Right lobe of liver (tissue), 6 donors: ENCODE results near the gene GPSM3. TPM values are rescaled to one million over a fixed set of nuclear protein-coding genes. Genes with fewer than 3 reads are reported as not detected.

Source experiments
- ATAC-seq, 4 donors: fragments of 200-7000 bp; cut with Tn5 transposase; one replicate each; pipeline ENCODE4 v1.9.1; 2020; ENCODE audit warnings: mild to moderate bottlenecking in 4 of 4, moderate library complexity in 4 of 4
- DNase-seq, 3 donors: peaks; one replicate each; pipeline ENCODE4 v3.0.0-alpha.2; 2020
- H3K27ac ChIP-seq, 3 donors: fragments of 200-600 bp; one replicate each; pipeline ENCODE4 v1.8.0; 2022
- H3K27me3 ChIP-seq, 2 donors: fragments of 200-600 bp; one replicate each; pipeline ENCODE4 v1.8.0; 2022
- H3K36me3 ChIP-seq, 4 donors: fragments of 200-600 bp; sonication (generic) in 1 of 4; one replicate each; pipeline versions ENCODE4 v1.5.1 to v1.8.0; 2017 to 2022; ENCODE audit warnings: control low read depth in 1 of 4
- H3K4me1 ChIP-seq, 4 donors: fragments of 200-600 bp; sonication (generic) in 1 of 4; one replicate each; pipeline versions ENCODE4 v1.5.1 to v1.8.0; 2017 to 2022; ENCODE audit warnings: control low read depth in 1 of 4
- H3K4me3 ChIP-seq, 3 donors: fragments of 200-600 bp; one replicate each; pipeline ENCODE4 v1.8.0; 2022
- H3K9me3 ChIP-seq, 4 donors: fragments of 200-600 bp; sonication (generic) in 1 of 4; one replicate each; pipeline versions ENCODE4 v1.5.1 to v1.8.0; 2017 to 2022; ENCODE audit warnings: control low read depth in 1 of 4
- POLR2A ChIP-seq: fragments of 450-650 bp; IDR thresholded peaks from one replicate; pipeline ENCODE4 v1.6.1; 2017; ENCODE audit warnings: antibody characterized with exemption, mild to moderate bottlenecking
- WGBS: methylation state at CpG from one replicate; pipeline ENCODE4 v1.1.6; 2018; ENCODE audit warnings: low coverage, low lambda C conversion rate; ENCODE audit not compliant: insufficient coverage; ENCODE audit errors: missing lambda C conversion rate; 5-methylcytosine and 5-hydroxymethylcytosine counted together
- intact Hi-C, 2 donors: fragments of 100-400 bp; cut with DNase I; formaldehyde crosslinking; loops; one replicate each; pipeline versions ENCODE4 v1.11.2 to v1.14.1; 2022
- total RNA-seq, 6 experiments: library from RNA; depleted of rRNA in 2 of 6; stranded (reverse); fragments of >200 nt in 2 of 6; fragmentation: NEBNext Ultra II Directional in 3 of 6; extraction: Animal tissue kit (Norgen Biotek cat#: 25700) in 3 of 6; gene quantifications; one replicate each; pipeline versions ENCODE4 v1.1.0 to v1.2.4, GENCODE V29; 2016 to 2023
- TF ChIP-seq, protein P1 (sequence below), 4 donors: fragments of 200-600 bp in 3 of 4; fragments of 450-650 bp in 1 of 4; IDR thresholded peaks; one replicate each; pipeline versions ENCODE4 v1.5.1 to v1.8.0; 2016 to 2022; ENCODE audit warnings: antibody characterized with exemption in 4 of 4, mild to moderate bottlenecking in 2 of 4
- donor health status: DM: no; HTN: yes; CAD: no.
- donor health status: DM: no; HTN: no; CAD: no.
- donor health status: DM: no; HTN: no; CAD: no.
- donor health status: DM: no; HTN: yes; CAD: no.
- donor health status: DM: no; HTN: yes; CAD: no.

GPSM3 gene
- total RNA-seq, 6 experiments from 2014 or later, result 3.7 to 9.2 (median 5.7) TPM

- WGBS, result 57% methylated on average over 2 of the region's 6 CpGs
- H3K4me1 ChIP-seq, result peaks cover 0 to 5% (median 0%) of the 10 kb centered on the region in 4 donors
- H3K27ac ChIP-seq, result peak within 1 kb of the TSS in 1 of 3 donors; percentile 33
- H3K4me3 ChIP-seq, result no peak within 1 kb of the TSS
- intact Hi-C loops, result no loop called here
- H3K36me3 ChIP-seq, result peaks cover 0 to 7% (median 0%) of the 10 kb centered on the region in 4 donors
- no peaks in the 10 kb centered on the region for H3K27me3 ChIP-seq
- TF ChIP-seq, protein P1, sequence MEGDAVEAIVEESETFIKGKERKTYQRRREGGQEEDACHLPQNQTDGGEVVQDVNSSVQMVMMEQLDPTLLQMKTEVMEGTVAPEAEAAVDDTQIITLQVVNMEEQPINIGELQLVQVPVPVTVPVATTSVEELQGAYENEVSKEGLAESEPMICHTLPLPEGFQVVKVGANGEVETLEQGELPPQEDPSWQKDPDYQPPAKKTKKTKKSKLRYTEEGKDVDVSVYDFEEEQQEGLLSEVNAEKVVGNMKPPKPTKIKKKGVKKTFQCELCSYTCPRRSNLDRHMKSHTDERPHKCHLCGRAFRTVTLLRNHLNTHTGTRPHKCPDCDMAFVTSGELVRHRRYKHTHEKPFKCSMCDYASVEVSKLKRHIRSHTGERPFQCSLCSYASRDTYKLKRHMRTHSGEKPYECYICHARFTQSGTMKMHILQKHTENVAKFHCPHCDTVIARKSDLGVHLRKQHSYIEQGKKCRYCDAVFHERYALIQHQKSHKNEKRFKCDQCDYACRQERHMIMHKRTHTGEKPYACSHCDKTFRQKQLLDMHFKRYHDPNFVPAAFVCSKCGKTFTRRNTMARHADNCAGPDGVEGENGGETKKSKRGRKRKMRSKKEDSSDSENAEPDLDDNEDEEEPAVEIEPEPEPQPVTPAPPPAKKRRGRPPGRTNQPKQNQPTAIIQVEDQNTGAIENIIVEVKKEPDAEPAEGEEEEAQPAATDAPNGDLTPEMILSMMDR (IDR thresholded peaks at IDR 0.05), result no peak
- TF ChIP-seq POLR2A, result no peak
- ATAC-seq, result no peak
- H3K9me3 ChIP-seq, result no peaks in the 10 kb centered on the region
- DNase-seq, result no peak
Observed at GRCh38 chr6:32184084-32184640, 8.3 kb downstream of the GPSM3 start, which contains the start of gene AGER. Gene AGER, minus strand, starts transcription at chr6:32184253. Its CDS starts 31 bp downstream, at chr6:32184222.

GRCh38 chr6:32183483-32184083 lies 8.9 kb downstream of the GPSM3 start:
- ATAC-seq (no peak), DNase-seq (no peak)
- Histone ChIP-seq H3K9me3 (no peaks in the 10 kb centered on the region), H3K27ac (peak overlapping the region in 1 of 3 donors; percentile 33), H3K4me1 (peaks cover 0 to 10% (median 0%) of the 10 kb centered on the region in 4 donors), H3K4me3 (no peak overlapping the region), H3K36me3 (peaks cover 0 to 7% (median 0%) of the 10 kb centered on the region in 4 donors), H3K27me3 (no peaks in the 10 kb centered on the region)
- TF ChIP-seq, protein P1 (IDR thresholded peaks at IDR 0.05), result no peak
- TF ChIP-seq POLR2A, result no peak
- WGBS, result 77% methylated on average over 8 of the region's 15 CpGs
- intact Hi-C loops, result no loop called here

- no peak overlapping the region for H3K4me3 ChIP-seq
- 70% methylated on average over 3 of the region's 3 CpGs for WGBS
- intact Hi-C loops, result no loop called here
- H3K36me3 ChIP-seq, result peaks cover 0 to 7% (median 0%) of the 10 kb centered on the region in 4 donors
- DNase-seq (no peak), ATAC-seq (no peak)
- peak overlapping the region in 1 of 3 donors; percentile 33 for H3K27ac ChIP-seq
- no peaks in the 10 kb centered on the region for H3K9me3 ChIP-seq
- H3K27me3 ChIP-seq, result no peaks in the 10 kb centered on the region
- TF ChIP-seq, protein P1 (IDR thresholded peaks at IDR 0.05), result no peak
- no peak for TF ChIP-seq POLR2A
- H3K4me1 ChIP-seq, result peaks cover 0 to 10% (median 0%) of the 10 kb centered on the region in 4 donors
Observed at GRCh38 chr6:32183030-32183429, 9.4 kb downstream of the GPSM3 start.

- no peak for ATAC-seq
- Histone ChIP-seq H3K9me3 (no peaks in the 10 kb centered on the region), H3K36me3 (peaks cover 0 to 7% (median 0%) of the 10 kb centered on the region in 4 donors), H3K4me1 (peaks cover 0 to 10% (median 0%) of the 10 kb centered on the region in 4 donors), H3K27ac (no peak overlapping the region), H3K27me3 (no peaks in the 10 kb centered on the region), H3K4me3 (no peak overlapping the region)
- WGBS, result 72% methylated on average over 3 of the region's 10 CpGs
- DNase-seq, result no peak
- TF ChIP-seq, protein P1 (IDR thresholded peaks at IDR 0.05), result no peak
- TF ChIP-seq POLR2A, result no peak
- intact Hi-C loops, result no loop called here
Observed at GRCh38 chr6:32182555-32182981, 9.9 kb downstream of the GPSM3 start.
